SU-DHL-6 (cell line): Measurements from ENCODE around the gene SYNRG.
"Not testable (repeated sequence)": the region's sequence is repeated elsewhere in the genome, so short reads cannot be mapped to it uniquely, and the experiment has no call there.

Experiments
- H2AFZ ChIP-seq: fragments of 200-600 bp; sonication (generic); 2 replicates; pipeline ENCODE4 v1.6.1; 2014; ENCODE audit warnings: low read depth, mild to moderate bottlenecking, moderate library complexity, mixed read lengths, antibody characterized with exemption, low read length; ENCODE audit not compliant: severe bottlenecking
- H3F3A ChIP-seq: fragments of 200-600 bp; shearing (Covaris generic); 2 replicates; pipeline ENCODE4 v1.6.0; 2016; ENCODE audit warnings: antibody characterized with exemption, mild to moderate bottlenecking; ENCODE audit not compliant: insufficient read depth
- H3K27ac ChIP-seq: fragments of 200-600 bp; sonication (generic); 2 replicates; pipeline ENCODE4 v1.5.1; 2016; ENCODE audit warnings: low read depth, mild to moderate bottlenecking, low read length, moderate library complexity, mixed read lengths
- H3K27me3 ChIP-seq: fragments of 200-600 bp; sonication (generic), shearing (Covaris generic); 2 replicates; pipeline ENCODE4 v1.6.0; 2014; ENCODE audit warnings: mild to moderate bottlenecking, low read length
- H3K36me3 ChIP-seq: fragments of 200-600 bp; sonication (generic); 2 replicates; pipeline ENCODE4 v1.6.1; 2014; ENCODE audit warnings: mild to moderate bottlenecking, low read length, mixed read lengths
- H3K4me2 ChIP-seq: fragments of 300-600, 200-600 bp; shearing (Covaris generic), sonication (generic); 2 replicates; pipeline ENCODE4 v1.6.0; 2014; ENCODE audit warnings: low read length, low read depth, mild to moderate bottlenecking; ENCODE audit not compliant: poor library complexity, severe bottlenecking
- H3K4me3 ChIP-seq: fragments of 200-600 bp; sonication (generic); 2 replicates; pipeline ENCODE4 v1.5.1; 2014; ENCODE audit warnings: antibody characterized with exemption, low read length, mild to moderate bottlenecking, mixed read lengths; ENCODE audit not compliant: insufficient read depth, poor library complexity, severe bottlenecking
- H3K79me2 ChIP-seq: fragments of 200-600 bp; sonication (generic); 2 replicates; pipeline ENCODE4 v1.6.1; 2014; ENCODE audit warnings: mild to moderate bottlenecking, low read length, moderate library complexity; ENCODE audit not compliant: insufficient read depth
- H3K9ac ChIP-seq: fragments of 200-600 bp; sonication (generic); 2 replicates; pipeline ENCODE4 v1.7.0; 2014; ENCODE audit warnings: mild to moderate bottlenecking, low read length
- H3K9me2 ChIP-seq: fragments of 200-600 bp; sonication (generic); replicated peaks from 2 replicates; pipeline ENCODE4 v1.6.1; 2014; ENCODE audit warnings: low read length; ENCODE audit not compliant: insufficient read depth
- H3K9me3 ChIP-seq: fragments of 200-600 bp; sonication (generic); 2 replicates; pipeline ENCODE4 v1.6.1; 2014; ENCODE audit warnings: low read length, mixed read lengths; ENCODE audit not compliant: insufficient read depth
- H4K20me1 ChIP-seq: fragments of 200-600 bp; sonication (generic); 2 replicates; pipeline ENCODE4 v1.6.1; 2014; ENCODE audit warnings: low read depth, mild to moderate bottlenecking, antibody characterized with exemption, low read length, moderate library complexity, mixed read lengths
- EZH2phosphoT487 ChIP-seq: fragments of 200-600 bp; sonication (generic), shearing (Covaris generic); conservative IDR thresholded peaks from 2 replicates; pipeline ENCODE4 v1.6.1; 2018; ENCODE audit warnings: mild to moderate bottlenecking, antibody characterized with exemption, low read length, moderate library complexity, mixed read lengths
- TF ChIP-seq, protein P1 (sequence below): fragments of 200-600 bp; sonication (generic); IDR thresholded peaks from one replicate; pipeline ENCODE4 v1.5.1; 2017; ENCODE audit warnings: antibody characterized with exemption, mild to moderate bottlenecking, low read length, moderate library complexity; ENCODE audit not compliant: insufficient read depth, poor library complexity, severe bottlenecking

SYNRG gene

DNA sequence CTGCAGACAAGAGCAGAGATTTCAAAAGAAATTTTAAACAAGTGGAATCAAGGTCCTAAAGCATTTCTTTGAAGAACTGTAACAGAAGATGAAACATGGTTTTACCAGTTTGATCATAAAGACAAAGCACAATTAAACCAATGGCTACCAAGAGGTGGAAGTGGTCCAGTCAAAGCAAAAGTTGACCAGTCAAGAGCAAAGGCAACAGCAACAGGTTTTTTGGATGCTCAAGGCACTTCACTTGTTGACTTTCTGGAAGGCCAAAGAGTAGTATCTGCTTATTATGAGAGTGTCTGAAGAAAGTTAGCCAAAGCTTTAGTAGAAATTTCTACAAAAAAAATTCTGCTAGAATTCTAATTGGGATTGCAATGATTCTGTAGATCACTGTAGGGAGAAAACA, 28.7 kb upstream of the SYNRG start:
- Histone ChIP-seq H3K9me3 (no peaks in the 10 kb centered on the region), H3K9me2 (no peaks in the 10 kb centered on the region), H3K4me3 (no peak overlapping the region), H3K9ac (no peak overlapping the region), H3K27ac (no peak overlapping the region), H3K27me3 (no peaks in the 10 kb centered on the region), H3K79me2 (peaks cover 48% of the 10 kb centered on the region), H4K20me1 (no peaks in the 10 kb centered on the region), H3K4me2 (no peak overlapping the region), H3K36me3 (peaks cover 21% of the 10 kb centered on the region), H2AFZ (no peak overlapping the region), H3F3A (no peaks in the 10 kb centered on the region)
- no peak for TF ChIP-seq EZH2phosphoT487
- TF ChIP-seq, protein P1, sequence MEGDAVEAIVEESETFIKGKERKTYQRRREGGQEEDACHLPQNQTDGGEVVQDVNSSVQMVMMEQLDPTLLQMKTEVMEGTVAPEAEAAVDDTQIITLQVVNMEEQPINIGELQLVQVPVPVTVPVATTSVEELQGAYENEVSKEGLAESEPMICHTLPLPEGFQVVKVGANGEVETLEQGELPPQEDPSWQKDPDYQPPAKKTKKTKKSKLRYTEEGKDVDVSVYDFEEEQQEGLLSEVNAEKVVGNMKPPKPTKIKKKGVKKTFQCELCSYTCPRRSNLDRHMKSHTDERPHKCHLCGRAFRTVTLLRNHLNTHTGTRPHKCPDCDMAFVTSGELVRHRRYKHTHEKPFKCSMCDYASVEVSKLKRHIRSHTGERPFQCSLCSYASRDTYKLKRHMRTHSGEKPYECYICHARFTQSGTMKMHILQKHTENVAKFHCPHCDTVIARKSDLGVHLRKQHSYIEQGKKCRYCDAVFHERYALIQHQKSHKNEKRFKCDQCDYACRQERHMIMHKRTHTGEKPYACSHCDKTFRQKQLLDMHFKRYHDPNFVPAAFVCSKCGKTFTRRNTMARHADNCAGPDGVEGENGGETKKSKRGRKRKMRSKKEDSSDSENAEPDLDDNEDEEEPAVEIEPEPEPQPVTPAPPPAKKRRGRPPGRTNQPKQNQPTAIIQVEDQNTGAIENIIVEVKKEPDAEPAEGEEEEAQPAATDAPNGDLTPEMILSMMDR: no peak

GRCh38 chr17:37616430-37616829, 7.2 kb upstream of the SYNRG start:
- not testable (repeated sequence) for H3K79me2 ChIP-seq, H3K9me2 ChIP-seq, H3K27ac ChIP-seq, H4K20me1 ChIP-seq, H3K27me3 ChIP-seq, H3K9me3 ChIP-seq, H2AFZ ChIP-seq, H3K4me2 ChIP-seq, H3K4me3 ChIP-seq, H3K9ac ChIP-seq
- Histone ChIP-seq H3F3A (peaks cover 12% of the 10 kb centered on the region), H3K36me3 (peaks cover 29% of the 10 kb centered on the region)

DNA sequence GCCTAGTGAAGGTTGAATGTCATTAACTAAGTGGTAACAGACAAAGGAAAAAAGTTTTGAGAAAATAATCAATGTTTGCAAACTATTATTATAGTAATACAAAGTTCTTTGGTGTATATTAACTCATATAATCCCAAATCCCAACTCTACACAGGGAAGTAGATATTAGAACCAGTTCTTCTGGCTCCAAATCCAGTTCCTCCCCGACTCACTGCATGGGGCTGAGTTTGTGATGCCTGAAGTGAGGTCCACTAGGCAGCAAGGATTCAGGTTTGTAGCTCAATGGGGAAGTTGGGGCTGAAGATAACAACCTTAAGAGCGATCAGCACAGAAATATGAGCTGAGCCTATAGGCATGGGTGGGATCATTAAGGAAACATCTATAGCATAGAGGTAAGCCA, 5.6 kb upstream of the SYNRG start:
- Histone ChIP-seq H2AFZ (no peak overlapping the region), H3K36me3 (peaks cover 14% of the 10 kb centered on the region), H4K20me1 (no peaks in the 10 kb centered on the region), H3K4me3 (no peak overlapping the region), H3K9ac (no peak overlapping the region), H3K27me3 (no peaks in the 10 kb centered on the region), H3F3A (peaks cover 19% of the 10 kb centered on the region), H3K9me2 (no peaks in the 10 kb centered on the region), H3K79me2 (no peaks in the 10 kb centered on the region), H3K4me2 (no peak overlapping the region), H3K9me3 (no peaks in the 10 kb centered on the region), H3K27ac (no peak overlapping the region)
- no peak for TF ChIP-seq EZH2phosphoT487
- TF ChIP-seq, protein P1: no peak

DNA sequence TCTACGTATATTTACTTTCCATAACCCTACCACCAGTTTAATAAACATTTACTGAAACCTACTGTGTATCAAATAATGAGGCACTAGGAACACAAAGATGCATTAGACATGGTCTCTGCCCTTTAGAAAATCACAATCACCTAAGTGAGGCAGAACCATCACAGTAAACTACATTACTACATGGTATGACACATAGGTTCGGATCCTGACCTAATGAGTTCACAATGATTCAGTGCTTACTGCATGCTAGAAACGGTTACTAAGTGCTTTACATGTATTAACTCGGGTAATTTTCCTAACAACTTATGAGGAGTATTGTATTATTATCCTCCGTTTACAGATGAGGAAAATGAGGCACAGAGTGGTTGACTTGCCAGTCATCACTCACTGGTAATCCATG, 5.2 kb upstream of the SYNRG start:
- Histone ChIP-seq H4K20me1 (no peaks in the 10 kb centered on the region), H3K4me3 (no peak overlapping the region), H3K9ac (no peak overlapping the region), H3K9me2 (no peaks in the 10 kb centered on the region), H2AFZ (no peak overlapping the region), H3K27ac (no peak overlapping the region), H3K4me2 (no peak overlapping the region), H3K36me3 (peaks cover 13% of the 10 kb centered on the region), H3K27me3 (no peaks in the 10 kb centered on the region), H3K9me3 (no peaks in the 10 kb centered on the region), H3K79me2 (no peaks in the 10 kb centered on the region), H3F3A (peaks cover 19% of the 10 kb centered on the region)
- TF ChIP-seq, protein P1: no peak
- no peak for TF ChIP-seq EZH2phosphoT487
